ENCODE data around the gene PARD3. TPM values are rescaled to one million over a fixed set of nuclear protein-coding genes. Genes with fewer than 3 reads are reported as not detected.

Gene PARD3
- total RNA-seq, 1 experiment from 2014 or later: 51.8 TPM

DNA sequence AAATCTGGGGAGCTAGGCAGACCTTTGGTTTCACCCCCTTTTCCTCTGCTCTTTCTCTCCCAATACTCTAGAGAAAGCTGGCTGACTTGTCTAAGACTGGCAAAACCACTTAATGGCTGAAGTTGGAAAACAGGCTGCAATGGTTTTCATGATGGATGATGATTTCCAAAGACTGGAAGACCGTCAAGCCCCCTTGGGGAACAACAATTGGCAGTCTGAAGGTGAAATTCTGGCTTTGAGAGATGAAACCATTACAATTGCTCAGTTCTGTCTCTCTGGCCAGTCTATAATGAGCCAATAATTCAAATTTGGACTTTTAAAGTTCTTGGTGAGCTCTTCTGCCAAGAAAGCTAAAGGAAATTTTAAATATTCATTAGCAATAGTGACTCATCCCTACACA, 680.5 kb downstream of the PARD3 start:
- TF ChIP-seq FOXK1 (CRISPR knock-in tag; IDR thresholded peaks at IDR 0.05) (no peak), MXD4 (CRISPR knock-in tag; IDR thresholded peaks at IDR 0.05; ENCODE audit: borderline replicate concordance) (no peak), ZNF121 (CRISPR knock-in tag; IDR thresholded peaks at IDR 0.05) (no peak), NFYB (CRISPR knock-in tag; conservative IDR thresholded peaks at IDR 0.05; ENCODE audit: low read depth) (no peak), GABPB1 (CRISPR knock-in tag; IDR thresholded peaks at IDR 0.05) (no peak), ETV6 (CRISPR knock-in tag; IDR thresholded peaks at IDR 0.05) (no peak), TP53 (CRISPR knock-in tag; IDR thresholded peaks at IDR 0.05) (no peak), RELA (CRISPR knock-in tag; IDR thresholded peaks at IDR 0.05; ENCODE audit: borderline replicate concordance) (no peak), FOXP1 (CRISPR knock-in tag; IDR thresholded peaks at IDR 0.05; ENCODE audit: borderline replicate concordance) (no peak), JUN (CRISPR knock-in tag; IDR thresholded peaks at IDR 0.05) (no peak), IRF2 (CRISPR knock-in tag; IDR thresholded peaks at IDR 0.05; ENCODE audit: borderline replicate concordance, low read depth) (no peak), NR2C2 (CRISPR knock-in tag; IDR thresholded peaks at IDR 0.05) (no peak), ZNF138 (CRISPR knock-in tag; conservative IDR thresholded peaks at IDR 0.05) (no peak), ZNF416 (CRISPR knock-in tag; IDR thresholded peaks at IDR 0.05) (no peak)
- TF ChIP-seq, protein P1, sequence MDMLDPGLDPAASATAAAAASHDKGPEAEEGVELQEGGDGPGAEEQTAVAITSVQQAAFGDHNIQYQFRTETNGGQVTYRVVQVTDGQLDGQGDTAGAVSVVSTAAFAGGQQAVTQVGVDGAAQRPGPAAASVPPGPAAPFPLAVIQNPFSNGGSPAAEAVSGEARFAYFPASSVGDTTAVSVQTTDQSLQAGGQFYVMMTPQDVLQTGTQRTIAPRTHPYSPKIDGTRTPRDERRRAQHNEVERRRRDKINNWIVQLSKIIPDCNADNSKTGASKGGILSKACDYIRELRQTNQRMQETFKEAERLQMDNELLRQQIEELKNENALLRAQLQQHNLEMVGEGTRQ (CRISPR knock-in tag; IDR thresholded peaks at IDR 0.05): no peak
- TF ChIP-seq, protein P2, sequence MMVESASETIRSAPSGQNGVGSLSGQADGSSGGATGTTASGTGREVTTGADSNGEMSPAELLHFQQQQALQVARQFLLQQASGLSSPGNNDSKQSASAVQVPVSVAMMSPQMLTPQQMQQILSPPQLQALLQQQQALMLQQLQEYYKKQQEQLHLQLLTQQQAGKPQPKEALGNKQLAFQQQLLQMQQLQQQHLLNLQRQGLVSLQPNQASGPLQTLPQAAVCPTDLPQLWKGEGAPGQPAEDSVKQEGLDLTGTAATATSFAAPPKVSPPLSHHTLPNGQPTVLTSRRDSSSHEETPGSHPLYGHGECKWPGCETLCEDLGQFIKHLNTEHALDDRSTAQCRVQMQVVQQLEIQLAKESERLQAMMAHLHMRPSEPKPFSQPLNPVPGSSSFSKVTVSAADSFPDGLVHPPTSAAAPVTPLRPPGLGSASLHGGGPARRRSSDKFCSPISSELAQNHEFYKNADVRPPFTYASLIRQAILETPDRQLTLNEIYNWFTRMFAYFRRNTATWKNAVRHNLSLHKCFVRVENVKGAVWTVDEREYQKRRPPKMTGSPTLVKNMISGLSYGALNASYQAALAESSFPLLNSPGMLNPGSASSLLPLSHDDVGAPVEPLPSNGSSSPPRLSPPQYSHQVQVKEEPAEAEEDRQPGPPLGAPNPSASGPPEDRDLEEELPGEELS (CRISPR knock-in tag; IDR thresholded peaks at IDR 0.05): no peak
- TF ChIP-seq, protein P3, sequence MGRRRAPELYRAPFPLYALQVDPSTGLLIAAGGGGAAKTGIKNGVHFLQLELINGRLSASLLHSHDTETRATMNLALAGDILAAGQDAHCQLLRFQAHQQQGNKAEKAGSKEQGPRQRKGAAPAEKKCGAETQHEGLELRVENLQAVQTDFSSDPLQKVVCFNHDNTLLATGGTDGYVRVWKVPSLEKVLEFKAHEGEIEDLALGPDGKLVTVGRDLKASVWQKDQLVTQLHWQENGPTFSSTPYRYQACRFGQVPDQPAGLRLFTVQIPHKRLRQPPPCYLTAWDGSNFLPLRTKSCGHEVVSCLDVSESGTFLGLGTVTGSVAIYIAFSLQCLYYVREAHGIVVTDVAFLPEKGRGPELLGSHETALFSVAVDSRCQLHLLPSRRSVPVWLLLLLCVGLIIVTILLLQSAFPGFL (CRISPR knock-in tag; IDR thresholded peaks at IDR 0.05; ENCODE audit: borderline replicate concordance): no peak
- TF ChIP-seq, protein P4, sequence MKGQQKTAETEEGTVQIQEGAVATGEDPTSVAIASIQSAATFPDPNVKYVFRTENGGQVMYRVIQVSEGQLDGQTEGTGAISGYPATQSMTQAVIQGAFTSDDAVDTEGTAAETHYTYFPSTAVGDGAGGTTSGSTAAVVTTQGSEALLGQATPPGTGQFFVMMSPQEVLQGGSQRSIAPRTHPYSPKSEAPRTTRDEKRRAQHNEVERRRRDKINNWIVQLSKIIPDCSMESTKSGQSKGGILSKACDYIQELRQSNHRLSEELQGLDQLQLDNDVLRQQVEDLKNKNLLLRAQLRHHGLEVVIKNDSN (CRISPR knock-in tag; IDR thresholded peaks at IDR 0.05): no peak
- TF ChIP-seq, protein P5, sequence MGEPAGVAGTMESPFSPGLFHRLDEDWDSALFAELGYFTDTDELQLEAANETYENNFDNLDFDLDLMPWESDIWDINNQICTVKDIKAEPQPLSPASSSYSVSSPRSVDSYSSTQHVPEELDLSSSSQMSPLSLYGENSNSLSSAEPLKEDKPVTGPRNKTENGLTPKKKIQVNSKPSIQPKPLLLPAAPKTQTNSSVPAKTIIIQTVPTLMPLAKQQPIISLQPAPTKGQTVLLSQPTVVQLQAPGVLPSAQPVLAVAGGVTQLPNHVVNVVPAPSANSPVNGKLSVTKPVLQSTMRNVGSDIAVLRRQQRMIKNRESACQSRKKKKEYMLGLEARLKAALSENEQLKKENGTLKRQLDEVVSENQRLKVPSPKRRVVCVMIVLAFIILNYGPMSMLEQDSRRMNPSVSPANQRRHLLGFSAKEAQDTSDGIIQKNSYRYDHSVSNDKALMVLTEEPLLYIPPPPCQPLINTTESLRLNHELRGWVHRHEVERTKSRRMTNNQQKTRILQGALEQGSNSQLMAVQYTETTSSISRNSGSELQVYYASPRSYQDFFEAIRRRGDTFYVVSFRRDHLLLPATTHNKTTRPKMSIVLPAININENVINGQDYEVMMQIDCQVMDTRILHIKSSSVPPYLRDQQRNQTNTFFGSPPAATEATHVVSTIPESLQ (CRISPR knock-in tag; IDR thresholded peaks at IDR 0.05): no peak
- TF ChIP-seq, protein P6, sequence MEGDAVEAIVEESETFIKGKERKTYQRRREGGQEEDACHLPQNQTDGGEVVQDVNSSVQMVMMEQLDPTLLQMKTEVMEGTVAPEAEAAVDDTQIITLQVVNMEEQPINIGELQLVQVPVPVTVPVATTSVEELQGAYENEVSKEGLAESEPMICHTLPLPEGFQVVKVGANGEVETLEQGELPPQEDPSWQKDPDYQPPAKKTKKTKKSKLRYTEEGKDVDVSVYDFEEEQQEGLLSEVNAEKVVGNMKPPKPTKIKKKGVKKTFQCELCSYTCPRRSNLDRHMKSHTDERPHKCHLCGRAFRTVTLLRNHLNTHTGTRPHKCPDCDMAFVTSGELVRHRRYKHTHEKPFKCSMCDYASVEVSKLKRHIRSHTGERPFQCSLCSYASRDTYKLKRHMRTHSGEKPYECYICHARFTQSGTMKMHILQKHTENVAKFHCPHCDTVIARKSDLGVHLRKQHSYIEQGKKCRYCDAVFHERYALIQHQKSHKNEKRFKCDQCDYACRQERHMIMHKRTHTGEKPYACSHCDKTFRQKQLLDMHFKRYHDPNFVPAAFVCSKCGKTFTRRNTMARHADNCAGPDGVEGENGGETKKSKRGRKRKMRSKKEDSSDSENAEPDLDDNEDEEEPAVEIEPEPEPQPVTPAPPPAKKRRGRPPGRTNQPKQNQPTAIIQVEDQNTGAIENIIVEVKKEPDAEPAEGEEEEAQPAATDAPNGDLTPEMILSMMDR (IDR thresholded peaks at IDR 0.05): no peak
- H3K4me3 Mint-ChIP-seq: no peak overlapping the region
- no peaks in the 10 kb centered on the region for H3K4me1 Mint-ChIP-seq
- ChIA-PET POLR2A (interaction anchor here (0.6 kb wide), 1 partner anchor 428 kb away, joined by 8 read pairs; no protein-coding TSS in a partner anchor), CTCF (no interaction called here)
- peaks cover 6% of the 10 kb centered on the region; the same call in 1 of the 2 replicates for H3K9me3 Mint-ChIP-seq
- no peak overlapping the region for H3K27ac Mint-ChIP-seq
- ATAC-seq (no peak), DNase-seq (ENCODE audit: low spot score) (no peak)
- peaks cover 6% of the 10 kb centered on the region for H3K36me3 Mint-ChIP-seq
- no peaks in the 10 kb centered on the region for H3K27me3 Mint-ChIP-seq (ENCODE audit: low read depth)
